T follicular helper cell (primary cell): ENCODE data around the gene CYP2C19.
"Not testable (repeated sequence)": the region's sequence is repeated elsewhere in the genome, so short reads cannot be mapped to it uniquely, and the experiment has no call there.

ENCODE experiments used
- DNase-seq: peaks from one replicate; pipeline ENCODE4 v3.0.0-alpha.2; 2020; ENCODE audit warnings: low read depth

CYP2C19 gene

DNA sequence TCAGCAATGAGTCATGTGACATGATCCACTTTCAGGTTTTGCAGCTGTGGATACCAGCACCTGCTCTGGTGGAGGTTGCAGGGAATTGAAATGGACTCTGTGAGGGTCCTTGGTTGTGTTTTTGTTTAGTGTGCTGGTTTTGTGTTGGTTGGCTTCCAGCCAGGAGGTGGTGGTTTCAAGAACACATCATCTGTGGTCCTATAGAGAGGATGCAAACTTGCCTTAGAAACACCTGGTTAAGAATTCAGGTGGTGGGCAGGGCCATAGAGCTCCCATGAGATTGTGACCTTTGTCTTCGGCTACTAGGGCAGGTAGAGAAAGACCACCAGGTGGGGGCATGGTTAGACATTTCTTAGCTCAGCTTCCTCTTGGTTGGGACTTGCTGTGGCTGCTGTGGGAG is 116.7 kb downstream of the CYP2C19 start:
- no peak for DNase-seq

DNA sequence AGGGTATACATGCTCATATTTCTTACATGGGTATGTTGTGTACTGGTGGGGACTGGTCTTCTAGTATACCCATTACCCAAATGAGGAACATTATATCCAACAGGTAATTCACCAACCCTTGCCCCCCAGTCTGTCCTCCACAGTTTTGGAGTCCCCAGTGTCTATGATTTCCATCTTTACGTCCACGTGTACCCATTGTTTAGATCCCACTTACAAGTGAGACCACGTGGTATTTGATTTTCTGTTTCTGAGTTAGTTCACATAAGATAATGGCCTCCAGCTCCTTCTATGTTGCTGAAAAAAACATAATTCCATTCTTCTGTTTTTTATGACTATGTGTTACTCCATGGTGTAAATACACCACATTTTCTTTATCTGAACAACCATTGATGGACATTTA is 126.6 kb downstream of the CYP2C19 start:
- DNase-seq = no peak

DNA sequence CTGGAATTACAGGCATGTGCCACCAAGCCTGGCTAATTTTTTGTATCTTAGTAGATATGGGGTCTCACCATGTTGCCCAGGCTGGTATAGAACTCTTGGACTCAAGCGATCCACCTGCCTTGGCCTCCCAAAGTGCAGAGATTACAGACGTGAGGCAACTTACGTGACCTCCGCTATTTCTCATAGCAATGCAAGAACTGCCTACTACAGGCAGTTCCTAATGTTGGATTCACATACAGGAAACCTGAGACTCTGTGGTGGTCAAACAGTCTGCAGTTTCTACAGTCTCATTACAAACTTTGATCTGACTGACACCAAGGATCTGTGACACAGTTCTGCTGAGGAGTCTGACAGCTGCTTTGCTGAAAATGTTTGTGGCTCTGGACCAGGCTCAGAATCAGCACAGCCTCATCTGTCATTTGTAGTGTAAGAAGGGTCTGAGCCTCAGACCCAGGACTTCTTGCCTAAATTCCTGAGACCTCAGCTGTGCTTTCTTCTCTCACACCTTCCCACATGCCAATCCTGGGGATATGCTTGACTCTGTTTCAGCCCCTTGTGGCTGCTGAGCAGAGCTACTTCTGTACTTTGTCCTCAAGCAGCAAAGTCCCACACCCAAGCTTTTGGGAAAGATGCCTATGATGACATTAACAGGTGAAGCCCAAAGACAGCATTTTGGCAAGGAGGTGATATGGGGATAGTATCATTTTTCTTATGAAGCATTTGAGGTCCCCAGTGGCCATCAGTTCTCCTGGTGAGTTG is 128.0 kb downstream of the CYP2C19 start:
- DNase-seq = no peak

DNA sequence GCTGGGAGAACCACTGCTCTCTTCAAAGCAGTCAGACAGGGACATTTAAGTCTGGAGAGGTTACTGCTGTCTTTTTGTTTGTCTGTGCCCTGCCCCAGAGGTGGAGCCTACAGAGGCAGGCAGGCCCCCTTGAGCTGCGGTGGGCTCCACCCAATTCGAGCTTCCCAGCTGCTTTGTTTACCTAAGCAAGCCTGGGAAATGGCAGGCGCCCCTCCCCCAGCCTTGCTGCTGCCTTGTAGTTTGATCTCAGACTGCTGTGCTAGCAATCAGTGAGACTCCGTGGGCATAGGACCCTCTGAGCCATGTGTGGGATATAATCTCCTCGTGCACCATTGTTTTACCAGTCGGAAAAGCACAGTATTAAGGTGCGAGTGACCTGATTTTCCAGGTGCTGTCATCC is 135.9 kb downstream of the CYP2C19 start:
- not testable (repeated sequence) for DNase-seq

GRCh38 chr10:94902080-94902479 is 139.6 kb downstream of the CYP2C19 start:
- no peak for DNase-seq

DNA sequence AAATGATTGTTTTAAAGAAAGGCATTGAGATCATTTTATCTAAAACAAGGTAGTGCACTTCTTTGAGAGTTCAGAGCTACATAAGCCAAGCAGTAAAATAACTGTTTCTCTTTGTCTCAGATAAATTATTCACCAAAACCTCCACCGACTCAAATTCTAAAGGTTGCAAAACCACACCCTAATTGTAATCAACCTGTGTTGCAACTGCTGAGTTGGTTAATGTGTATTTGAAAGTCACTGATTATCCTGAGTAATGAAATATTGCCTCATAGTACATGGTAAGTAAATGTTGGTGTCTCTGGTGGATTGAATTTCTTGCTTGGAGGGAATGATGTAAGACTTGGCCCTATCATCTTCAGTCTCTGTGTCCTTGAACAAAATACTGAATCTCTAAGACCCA is 140.1 kb downstream of the CYP2C19 start:
- DNase-seq = no peak
